Activated T-cell treated with anti-CD3 and anti-CD28 coated beads for 24 hours (primary cell): ENCODE data around the gene EBP.
A peak's percentile ranks its signal among the peaks of the same experiment; 100 is the strongest.
"Not testable (repeated sequence)": the region's sequence is repeated elsewhere in the genome, so short reads cannot be mapped to it uniquely, and the experiment has no call there.

Source experiments
- DNase-seq: peaks from one replicate; pipeline ENCODE4 v3.0.0-alpha.2; 2020; ENCODE audit warnings: low read depth

The EBP gene

GRCh38 chrX:48525853-48526252, 4.2 kb downstream of the EBP start:
- not testable (repeated sequence) for DNase-seq

GRCh38 chrX:48530736-48531135, 9.1 kb downstream of the EBP start:
- no peak for DNase-seq

DNA sequence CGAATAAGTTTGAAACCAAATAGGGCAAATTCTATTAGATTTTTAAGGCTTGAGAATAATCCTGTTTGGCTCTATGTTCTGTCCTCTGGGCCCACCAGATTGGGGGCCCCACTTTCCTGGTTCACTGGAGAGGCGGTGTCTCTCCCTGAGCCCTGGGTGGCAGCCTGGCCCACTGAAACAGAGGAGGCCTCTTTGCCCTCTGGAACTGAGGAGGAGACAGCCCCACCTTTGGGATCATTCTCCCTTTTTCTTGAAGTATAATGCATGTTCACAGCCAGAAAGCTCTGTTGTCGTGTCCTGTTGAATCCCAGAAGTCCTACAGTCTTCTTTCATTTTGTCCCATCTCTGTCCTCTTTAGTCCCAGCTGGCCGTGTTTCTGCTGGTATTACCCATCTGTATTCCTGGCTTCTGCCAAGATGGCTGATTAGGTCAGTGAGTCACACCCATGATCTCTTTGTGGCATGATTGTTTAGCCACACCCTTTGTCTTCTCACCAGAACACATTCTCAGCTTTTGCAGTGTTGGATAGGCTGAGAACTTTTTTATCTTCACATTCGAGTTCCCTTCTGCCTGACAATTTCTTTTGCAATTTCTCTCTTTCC, 9.9 kb downstream of the EBP start:
- DNase-seq: no peak

GRCh38 chrX:48532161-48532560, 10.6 kb downstream of the EBP start:
- no peak for DNase-seq

DNA sequence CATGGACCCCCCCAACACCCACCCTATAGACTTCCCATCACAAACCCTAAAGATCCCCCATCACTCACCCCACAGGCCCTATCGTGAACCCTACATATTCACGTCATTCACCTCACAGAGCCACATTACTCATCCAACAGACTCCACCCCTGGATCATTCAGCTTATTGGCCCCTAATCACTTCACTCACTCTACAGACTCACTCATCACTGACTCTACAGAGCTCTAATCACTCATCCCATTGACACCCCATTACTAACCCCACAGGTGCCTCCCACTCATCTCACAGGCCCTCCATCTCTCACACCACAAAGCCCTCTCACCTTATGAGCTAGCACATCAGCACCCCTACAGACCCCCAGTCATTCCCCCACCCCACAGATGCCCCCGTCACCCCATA, 11.6 kb downstream of the EBP start:
- no peak for DNase-seq

- DNase-seq: no peak
These were observed 17.2 kb downstream of the EBP start for GRCh38 chrX:48538641-48539344.

- DNase-seq: peak; percentile 93
These were observed 17.9 kb downstream of the EBP start, which contains the start of gene TBC1D25 for GRCh38 chrX:48539345-48540027. TBC1D25 (plus strand) TSS chrX:48539714; CDS start chrX:48539798, 84 bp downstream.

DNA sequence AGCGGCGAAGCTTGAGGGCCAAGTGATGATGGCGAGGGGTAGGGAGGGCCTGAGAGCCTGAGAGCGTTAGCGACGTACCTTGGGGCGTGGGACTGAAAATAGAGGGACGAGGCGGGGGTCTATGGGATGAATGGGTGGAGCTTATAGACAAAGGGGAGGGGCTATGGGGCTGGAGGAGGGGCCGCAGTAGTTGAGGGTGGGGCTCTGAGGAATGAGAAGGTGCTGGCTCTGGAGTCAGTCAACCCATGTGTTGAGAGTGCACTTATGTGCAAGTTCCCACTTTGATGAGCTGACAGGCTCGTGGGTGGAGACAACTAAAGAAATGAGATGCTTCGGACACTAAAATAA, 18.4 kb downstream of the EBP start:
- DNase-seq: peak; percentile 47

DNA sequence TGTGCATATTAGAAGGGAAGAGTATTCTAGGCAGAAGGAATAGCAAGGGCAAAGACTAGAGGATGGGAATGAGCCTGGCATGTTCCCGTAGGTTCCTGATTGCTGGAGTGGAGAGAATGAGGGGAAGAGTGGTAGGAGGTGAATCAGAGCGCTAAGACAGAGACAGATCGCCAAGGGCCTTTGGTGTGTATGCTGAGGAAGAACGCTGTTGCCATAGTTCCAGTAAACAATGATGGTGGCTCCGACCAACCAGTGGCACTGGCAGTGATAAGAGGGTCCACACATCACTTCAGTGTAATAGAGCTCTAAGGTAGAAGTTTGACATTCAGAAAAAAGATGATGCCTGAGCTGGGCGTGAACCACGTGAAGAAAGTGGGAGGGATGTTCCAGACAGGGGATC, 18.9 kb downstream of the EBP start:
- no peak for DNase-seq

DNA sequence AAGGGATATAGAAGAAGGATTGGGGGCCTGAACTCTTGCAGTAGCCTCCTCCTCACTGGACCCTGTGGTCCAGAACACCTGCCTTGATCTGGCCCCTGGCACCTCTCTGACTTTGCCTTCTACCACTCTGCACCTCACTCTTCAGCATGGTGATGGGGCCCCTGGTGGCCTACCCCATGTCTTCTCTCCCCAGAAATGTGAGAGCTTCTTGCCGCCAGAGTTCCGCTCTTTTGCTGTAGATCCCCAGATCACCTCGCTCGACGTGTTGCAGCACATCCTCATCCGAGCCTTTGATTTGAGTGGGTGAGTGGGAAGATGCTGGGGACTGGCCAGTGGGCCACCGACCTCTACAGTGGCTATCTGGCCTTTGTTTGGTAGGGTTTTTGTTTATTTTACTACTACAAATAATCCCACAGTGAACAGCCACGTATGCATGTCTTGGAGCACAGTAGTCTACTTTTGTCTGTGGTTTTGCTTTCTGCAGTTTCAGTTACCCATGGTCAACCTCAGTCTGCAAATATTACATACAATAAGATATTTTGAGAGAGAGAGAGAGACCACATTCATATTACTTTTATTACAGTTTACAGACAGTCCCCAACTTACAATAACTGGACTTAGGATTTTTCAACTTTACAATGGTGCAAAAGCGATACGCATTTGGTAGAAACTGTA, 19.7 kb downstream of the EBP start:
- DNase-seq: no peak

DNA sequence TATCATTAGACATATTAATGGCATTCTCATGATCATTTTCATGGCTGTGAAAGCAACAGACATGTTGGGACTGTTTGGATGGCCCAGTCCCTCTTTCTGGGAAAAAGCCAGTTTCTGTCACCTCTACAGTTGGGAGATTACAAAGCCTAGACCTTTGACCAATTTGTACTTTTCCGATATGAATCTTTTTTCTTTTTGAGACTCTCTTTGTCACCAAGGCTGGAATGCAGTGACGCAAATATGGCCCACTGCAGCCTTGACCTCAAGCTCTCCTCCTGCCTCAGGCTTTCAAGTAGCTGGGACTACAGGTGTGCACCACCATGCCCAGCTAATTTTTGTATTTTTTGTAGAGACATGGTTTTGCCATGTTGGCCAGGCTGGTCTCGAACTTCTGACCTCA, 27.3 kb downstream of the EBP start:
- no peak for DNase-seq

GRCh38 chrX:48555731-48556325, 34.2 kb downstream of the EBP start:
- DNase-seq: not testable (repeated sequence)

DNA sequence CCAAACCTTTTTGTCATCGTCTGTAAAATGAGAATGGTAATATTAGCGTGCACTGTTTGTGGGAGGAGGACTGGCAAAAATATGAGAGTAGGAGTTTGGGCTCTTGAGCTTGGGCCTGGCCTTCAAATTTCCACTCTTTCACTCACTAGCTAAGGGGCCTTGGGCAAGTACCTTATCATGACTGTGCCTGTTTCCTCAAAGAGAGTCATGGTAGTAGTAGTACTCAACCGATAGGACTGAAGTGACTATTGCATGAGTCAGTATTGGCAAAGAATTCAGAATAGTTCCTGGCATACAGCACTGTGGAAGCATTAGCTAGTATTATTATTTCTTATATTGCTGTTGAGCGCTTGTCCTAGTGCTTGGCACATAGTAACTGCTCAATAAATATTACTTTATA, 36.7 kb downstream of the EBP start:
- DNase-seq: no peak

GRCh38 chrX:48559636-48560035, 38.0 kb downstream of the EBP start:
- no peak for DNase-seq

GRCh38 chrX:48560056-48560455, 38.4 kb downstream of the EBP start:
- no peak for DNase-seq

GRCh38 chrX:48560681-48561080, 39.1 kb downstream of the EBP start:
- DNase-seq: no peak

DNA sequence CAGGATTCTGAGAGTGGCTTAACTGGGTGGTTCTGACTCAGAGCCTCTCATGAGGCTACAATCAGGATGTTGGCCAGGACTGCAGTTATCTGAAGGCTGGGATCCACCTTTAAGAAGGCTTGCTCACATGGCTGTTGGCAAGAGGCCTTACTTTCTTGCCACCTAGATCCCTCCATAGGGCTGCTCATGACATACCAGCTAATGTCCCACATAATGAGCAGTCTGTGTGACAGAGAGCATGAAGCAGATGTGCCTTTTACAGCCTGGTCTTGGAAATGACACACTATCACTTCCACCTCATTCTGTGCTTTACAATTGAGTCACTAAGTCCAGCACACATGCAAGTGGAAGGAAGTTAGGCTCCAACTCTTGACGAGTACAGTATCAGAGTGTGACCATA, 48.4 kb downstream of the EBP start:
- no peak for DNase-seq

GRCh38 chrX:48573690-48574269, 52.2 kb downstream of the EBP start:
- DNase-seq: no peak

DNA sequence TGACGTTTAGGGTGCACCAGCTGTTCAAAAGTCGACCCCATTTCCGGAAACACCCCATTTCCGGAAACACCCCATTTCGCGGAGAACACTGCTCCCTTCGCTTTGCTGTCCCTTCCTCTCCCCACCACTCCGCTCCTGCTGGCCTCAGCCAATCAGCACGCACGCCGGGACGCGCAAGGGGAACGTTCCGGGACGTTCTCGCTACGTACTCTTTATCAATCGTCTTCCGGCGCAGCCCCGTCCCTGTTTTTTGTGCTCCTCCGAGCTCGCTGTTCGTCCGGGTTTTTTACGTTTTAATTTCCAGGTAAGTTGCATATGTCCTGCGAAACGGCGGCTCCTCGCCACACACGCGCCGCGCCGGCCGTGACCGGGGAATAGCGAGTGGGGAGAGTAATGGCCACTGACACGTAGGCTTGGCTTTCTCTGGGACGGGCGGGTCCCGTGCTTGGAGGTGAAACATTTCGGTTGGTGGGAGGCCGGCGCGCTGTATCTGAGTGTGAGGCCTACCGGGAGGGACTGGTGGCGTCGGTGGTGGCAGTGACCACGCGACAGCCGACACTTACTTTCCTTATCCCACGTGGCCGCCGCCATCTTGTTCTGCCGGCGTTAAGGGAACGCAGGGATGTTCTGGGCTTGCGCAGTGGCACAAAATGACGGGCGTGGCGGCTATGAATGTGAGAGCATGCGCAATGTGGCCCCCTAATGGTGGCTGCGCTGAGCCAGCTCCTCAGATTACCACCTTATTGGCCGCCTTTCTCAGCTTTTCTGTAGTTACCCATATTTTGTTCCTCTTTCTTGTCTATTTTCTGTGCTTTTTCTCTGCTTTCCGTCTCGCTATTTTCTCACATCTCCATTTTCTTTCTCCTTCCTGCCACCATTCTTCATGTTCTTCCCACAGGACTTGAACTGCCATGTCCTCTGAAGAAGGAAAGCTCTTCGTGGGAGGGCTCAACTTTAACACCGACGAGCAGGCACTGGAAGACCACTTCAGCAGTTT, 53.0 kb downstream of the EBP start, which contains the start of gene RBM3:
Gene RBM3 (plus strand): TSS at position 215 of the 997 bp plus-strand sequence. CDS start 697 bp downstream, at position 912.
- peak; percentile 82 for DNase-seq

GRCh38 chrX:48575642-48576041, 54.0 kb downstream of the EBP start:
- DNase-seq: no peak

DNA sequence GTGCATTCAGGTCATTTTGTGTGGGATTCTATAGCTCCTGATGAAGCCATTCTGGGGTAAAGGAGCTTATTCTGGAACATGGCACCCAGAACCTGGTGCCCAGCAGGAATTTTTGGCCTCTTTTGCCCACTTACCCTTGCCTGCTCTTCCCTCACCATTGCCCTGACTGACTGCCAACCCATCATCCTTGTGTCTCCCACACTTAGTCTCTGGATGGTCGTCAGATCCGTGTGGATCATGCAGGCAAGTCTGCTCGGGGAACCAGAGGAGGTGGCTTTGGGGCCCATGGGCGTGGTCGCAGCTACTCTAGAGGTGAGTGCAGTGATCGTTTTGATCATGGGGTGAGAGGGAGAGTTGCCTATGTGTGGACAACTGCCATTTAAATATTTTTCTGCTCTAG, 54.5 kb downstream of the EBP start:
- DNase-seq: no peak
